VCaP (cell line): ENCODE results near the gene MEIOC.
"Not testable (repeated sequence)": the region's sequence is repeated elsewhere in the genome, so short reads cannot be mapped to it uniquely, and the experiment has no call there.

Experiments
- H3K27ac ChIP-seq: fragments of 450-650 bp; 2 replicates; pipeline ENCODE4 v1.5.1; 2017
- CTCF ChIP-seq: fragments of 450-650 bp; conservative IDR thresholded peaks from 2 replicates; pipeline ENCODE4 v1.5.1; 2017; ENCODE audit warnings: mild to moderate bottlenecking, moderate library complexity

Gene MEIOC

DNA sequence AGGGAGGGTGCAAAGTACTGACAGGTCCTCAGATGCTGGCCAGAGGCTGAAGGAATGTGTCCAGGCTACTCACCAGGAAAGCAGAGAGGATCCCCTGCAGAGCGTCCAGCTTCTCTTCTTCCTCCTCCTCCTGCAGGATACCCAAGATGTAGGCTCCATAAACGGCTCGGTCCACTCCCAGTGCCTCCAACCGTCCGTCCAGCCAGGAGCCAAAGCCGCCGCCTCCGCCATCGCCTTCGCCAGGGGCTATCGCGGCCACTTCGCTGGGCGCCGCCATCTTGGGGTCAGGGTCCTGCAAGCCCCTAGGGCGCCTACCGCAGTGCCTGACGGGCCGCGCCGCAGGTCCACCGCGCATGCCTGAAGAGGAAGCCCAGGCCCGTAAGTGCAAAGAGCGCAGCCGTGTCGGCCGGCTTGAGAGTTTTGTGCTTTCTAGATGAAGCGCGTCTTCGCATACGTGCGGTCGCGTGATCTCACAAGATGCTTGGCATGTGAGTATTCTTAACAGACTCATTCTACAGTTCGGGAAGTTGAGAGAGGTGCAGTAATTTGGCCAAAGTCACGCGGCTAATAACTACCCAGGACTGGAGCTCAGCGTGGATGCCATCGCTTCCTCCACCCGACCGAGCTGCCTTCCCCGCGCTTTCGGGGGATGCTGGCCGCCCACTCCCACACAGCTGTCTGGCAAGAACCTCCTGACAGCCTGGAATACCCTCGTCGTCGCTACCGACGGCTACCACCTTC is 33.4 kb downstream of the MEIOC start, which contains the start of gene CCDC43:
Gene CCDC43 (minus strand): TSS at position 300 of the 741 bp plus-strand sequence. CDS start 23 bp downstream, at position 277.
- peak within 1 kb of the TSS; percentile 87 for H3K27ac ChIP-seq
- no peak for TF ChIP-seq CTCF

- peak overlapping the region; percentile 87 for H3K27ac ChIP-seq
- peak; percentile 14; the same call in 1 of the 2 replicates for TF ChIP-seq CTCF
These were observed 34.6 kb downstream of the MEIOC start for GRCh38 chr17:44690746-44691306.

GRCh38 chr17:44693609-44694008 is 37.3 kb downstream of the MEIOC start:
- no peak for TF ChIP-seq CTCF
- no peak overlapping the region for H3K27ac ChIP-seq

GRCh38 chr17:44700288-44700687 is 44.0 kb downstream of the MEIOC start:
- H3K27ac ChIP-seq, result not testable (repeated sequence)

DNA sequence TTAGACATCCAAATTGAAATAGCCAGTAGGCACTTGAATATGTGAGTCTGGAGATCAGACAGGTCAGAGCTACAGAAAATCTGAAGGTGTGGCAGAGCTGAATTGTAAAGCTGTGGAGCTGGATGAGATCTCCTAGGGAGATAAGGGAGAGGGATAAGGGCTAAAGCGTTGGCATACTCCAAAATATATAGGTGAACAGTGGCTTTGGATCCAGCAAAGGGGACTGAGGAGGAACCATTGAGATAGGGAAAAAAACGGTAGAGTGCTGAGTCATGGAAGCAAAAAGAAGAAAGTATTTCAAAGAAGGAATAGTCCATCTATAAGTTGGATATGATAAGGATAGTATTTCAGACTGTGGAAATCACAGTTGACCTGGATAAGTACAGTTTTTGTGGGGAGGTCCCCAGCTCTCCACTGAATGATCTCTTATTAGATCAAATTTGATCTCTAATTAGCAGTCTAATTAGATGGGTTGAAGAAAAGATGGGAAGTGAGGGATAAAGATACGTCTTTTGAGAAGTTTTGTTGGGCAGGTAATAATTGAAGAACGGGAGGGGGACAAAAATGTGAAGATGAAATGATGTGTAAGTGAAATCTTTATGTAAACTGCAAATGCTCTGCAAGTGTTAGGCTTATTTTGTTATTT is 51.6 kb downstream of the MEIOC start:
- H3K27ac ChIP-seq, result peak overlapping the region; percentile 76
- TF ChIP-seq CTCF, result no peak

DNA sequence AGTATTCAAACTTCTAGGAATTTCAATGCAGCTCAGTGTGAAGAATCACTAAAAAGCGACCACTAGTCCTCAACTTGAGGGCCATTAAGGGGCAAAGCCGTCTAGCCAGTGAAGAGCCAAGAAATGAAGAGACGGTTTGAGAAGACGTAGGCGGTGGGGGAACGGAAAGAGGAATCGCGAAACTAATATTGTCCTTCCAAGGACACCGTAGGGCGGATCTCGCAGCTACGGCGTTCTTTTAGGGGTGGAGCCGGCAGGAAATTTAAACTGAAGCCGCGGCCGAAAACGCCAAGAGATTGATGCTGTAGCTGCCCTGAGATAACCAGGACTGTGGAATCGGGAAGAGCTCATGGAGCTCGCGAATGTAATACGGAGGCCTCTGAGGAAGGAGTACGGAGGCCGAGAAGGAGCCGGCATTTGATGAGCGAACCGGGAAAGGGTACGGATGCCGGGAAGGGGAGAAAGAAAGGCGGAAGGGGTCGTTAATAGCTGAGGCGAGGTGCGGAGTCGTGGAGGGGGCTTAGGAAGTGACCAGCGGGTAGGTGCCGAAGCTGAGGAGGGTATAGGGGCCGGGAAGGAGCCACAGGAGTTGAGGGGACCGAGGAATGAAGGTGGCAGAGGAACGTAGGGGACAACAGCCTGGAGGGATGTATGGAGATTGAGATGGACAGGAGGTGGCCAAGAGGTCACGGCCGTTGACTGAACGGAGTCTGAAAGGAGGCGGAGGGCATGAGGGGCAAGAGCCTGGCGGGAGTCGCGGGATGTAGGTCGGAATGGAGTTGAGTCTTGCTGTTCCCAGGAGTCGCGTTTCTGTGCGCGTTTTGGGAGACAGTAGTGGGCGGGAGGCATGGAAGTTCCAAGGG is 52.4 kb downstream of the MEIOC start, which contains the start of gene DBF4B:
Gene DBF4B (plus strand): TSS at position 265 of the 863 bp plus-strand sequence. CDS start 156 bp downstream, at position 421.
- H3K27ac ChIP-seq, result peak within 1 kb of the TSS; percentile 76
- TF ChIP-seq CTCF, result no peak

DNA sequence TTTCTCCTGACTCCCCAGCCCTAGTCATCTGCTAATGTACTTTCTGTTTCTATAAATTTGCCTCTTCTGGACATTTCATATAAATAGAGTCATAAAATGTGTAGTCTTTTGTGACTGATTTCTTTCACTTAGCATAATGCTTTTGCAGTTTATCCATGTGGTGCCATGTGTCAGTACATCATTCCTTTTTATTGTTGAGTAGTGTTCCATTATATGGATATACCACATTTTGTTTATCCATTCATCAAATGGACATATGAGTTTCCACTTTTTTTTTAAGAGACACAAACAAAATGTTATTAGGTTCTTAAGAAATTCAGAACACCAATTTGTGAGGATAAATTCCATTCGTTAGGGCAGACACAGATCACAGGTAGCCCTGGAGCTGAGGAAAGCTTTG is 63.2 kb downstream of the MEIOC start:
- no peak overlapping the region for H3K27ac ChIP-seq
- no peak for TF ChIP-seq CTCF
